ENCODE measurements around the gene RABL3.
A peak's percentile ranks its signal among the peaks of the same experiment; 100 is the strongest.

The RABL3 gene

GRCh38 chr3:120685411-120685810 lies 56.9 kb downstream of the RABL3 start:
- Histone ChIP-seq H3K36me3 (ENCODE audit: control insufficient read depth in 1 of 2, insufficient read depth in 2 of 2, low read length in 2 of 2) (peaks cover 0 to 8% of the 10 kb centered on the region in 2 donors), H3K27me3 (ENCODE audit: control insufficient read depth in 1 of 2, insufficient read depth in 2 of 2, low read length in 2 of 2) (no peaks in the 10 kb centered on the region), H3K9me3 (ENCODE audit: control insufficient read depth in 1 of 2, low read length in 2 of 2) (no peaks in the 10 kb centered on the region), H3K4me3 (ENCODE audit: low read depth in 1 of 2, low read length in 2 of 2) (no peak overlapping the region), H3K9ac (ENCODE audit: low read depth in 1 of 2, low read length in 2 of 2) (no peak overlapping the region), H3K27ac (ENCODE audit: low read depth, low read length) (no peak overlapping the region), H3K4me1 (ENCODE audit: control insufficient read depth in 1 of 2, insufficient read depth in 2 of 2, low read length in 2 of 2) (peaks cover 6 to 31% of the 10 kb centered on the region in 2 donors)

GRCh38 chr3:120684896-120685295 lies 57.4 kb downstream of the RABL3 start:
- Histone ChIP-seq H3K27me3 (ENCODE audit: control insufficient read depth in 1 of 2, insufficient read depth in 2 of 2, low read length in 2 of 2) (no peaks in the 10 kb centered on the region), H3K4me3 (ENCODE audit: low read depth in 1 of 2, low read length in 2 of 2) (no peak overlapping the region), H3K27ac (ENCODE audit: low read depth, low read length) (no peak overlapping the region), H3K9me3 (ENCODE audit: control insufficient read depth in 1 of 2, low read length in 2 of 2) (no peaks in the 10 kb centered on the region), H3K36me3 (ENCODE audit: control insufficient read depth in 1 of 2, insufficient read depth in 2 of 2, low read length in 2 of 2) (peaks cover 0 to 8% of the 10 kb centered on the region in 2 donors), H3K9ac (ENCODE audit: low read depth in 1 of 2, low read length in 2 of 2) (no peak overlapping the region), H3K4me1 (ENCODE audit: control insufficient read depth in 1 of 2, insufficient read depth in 2 of 2, low read length in 2 of 2) (peaks cover 6 to 33% of the 10 kb centered on the region in 2 donors)

- Histone ChIP-seq H3K9me3 (ENCODE audit: control insufficient read depth in 1 of 2, low read length in 2 of 2) (no peaks in the 10 kb centered on the region), H3K4me3 (ENCODE audit: low read depth in 1 of 2, low read length in 2 of 2) (no peak overlapping the region), H3K27ac (ENCODE audit: low read depth, low read length) (no peak overlapping the region), H3K36me3 (ENCODE audit: control insufficient read depth in 1 of 2, insufficient read depth in 2 of 2, low read length in 2 of 2) (no peaks in the 10 kb centered on the region), H3K9ac (ENCODE audit: low read depth in 1 of 2, low read length in 2 of 2) (no peak overlapping the region), H3K4me1 (ENCODE audit: control insufficient read depth in 1 of 2, insufficient read depth in 2 of 2, low read length in 2 of 2) (peaks cover 11 to 43% of the 10 kb centered on the region in 2 donors), H3K27me3 (ENCODE audit: control insufficient read depth in 1 of 2, insufficient read depth in 2 of 2, low read length in 2 of 2) (no peaks in the 10 kb centered on the region)
Observed at GRCh38 chr3:120683671-120684301, 58.5 kb downstream of the RABL3 start.

GRCh38 chr3:120683213-120683612 lies 59.1 kb downstream of the RABL3 start:
- no peak overlapping the region for H3K27ac ChIP-seq (ENCODE audit: low read depth, low read length)
- H3K4me3 ChIP-seq (ENCODE audit: low read depth in 1 of 2, low read length in 2 of 2), result no peak overlapping the region
- no peaks in the 10 kb centered on the region for H3K9me3 ChIP-seq (ENCODE audit: control insufficient read depth in 1 of 2, low read length in 2 of 2)
- H3K9ac ChIP-seq (ENCODE audit: low read depth in 1 of 2, low read length in 2 of 2), result no peak overlapping the region
- no peaks in the 10 kb centered on the region for H3K36me3 ChIP-seq (ENCODE audit: control insufficient read depth in 1 of 2, insufficient read depth in 2 of 2, low read length in 2 of 2)
- H3K27me3 ChIP-seq (ENCODE audit: control insufficient read depth in 1 of 2, insufficient read depth in 2 of 2, low read length in 2 of 2), result no peaks in the 10 kb centered on the region
- peaks cover 15 to 48% of the 10 kb centered on the region in 2 donors for H3K4me1 ChIP-seq (ENCODE audit: control insufficient read depth in 1 of 2, insufficient read depth in 2 of 2, low read length in 2 of 2)

GRCh38 chr3:120682095-120682681 lies 60.1 kb downstream of the RABL3 start, which contains the start of gene HGD:
Gene HGD (minus strand): TSS chr3:120682239. CDS start chr3:120682111, 128 bp downstream.
- H3K27ac ChIP-seq (ENCODE audit: low read depth, low read length), result peak within 1 kb of the TSS; percentile 69
- no peaks in the 10 kb centered on the region for H3K27me3 ChIP-seq (ENCODE audit: control insufficient read depth in 1 of 2, insufficient read depth in 2 of 2, low read length in 2 of 2)
- peak within 1 kb of the TSS; percentile 58 to 69 for H3K9ac ChIP-seq (ENCODE audit: low read depth in 1 of 2, low read length in 2 of 2)
- no peaks in the 10 kb centered on the region for H3K9me3 ChIP-seq (ENCODE audit: control insufficient read depth in 1 of 2, low read length in 2 of 2)
- peak within 1 kb of the TSS; percentile 57 to 69 for H3K4me3 ChIP-seq (ENCODE audit: low read depth in 1 of 2, low read length in 2 of 2)
- H3K4me1 ChIP-seq (ENCODE audit: control insufficient read depth in 1 of 2, insufficient read depth in 2 of 2, low read length in 2 of 2), result peaks cover 20 to 54% of the 10 kb centered on the region in 2 donors
- H3K36me3 ChIP-seq (ENCODE audit: control insufficient read depth in 1 of 2, insufficient read depth in 2 of 2, low read length in 2 of 2), result no peaks in the 10 kb centered on the region

- H3K9ac ChIP-seq (ENCODE audit: low read depth in 1 of 2, low read length in 2 of 2), result peak overlapping the region; percentile 58 to 69
- no peaks in the 10 kb centered on the region for H3K9me3 ChIP-seq (ENCODE audit: control insufficient read depth in 1 of 2, low read length in 2 of 2)
- peak overlapping the region; percentile 33 for H3K27ac ChIP-seq (ENCODE audit: low read depth, low read length)
- H3K4me1 ChIP-seq (ENCODE audit: control insufficient read depth in 1 of 2, insufficient read depth in 2 of 2, low read length in 2 of 2), result peaks cover 20 to 54% of the 10 kb centered on the region in 2 donors
- H3K27me3 ChIP-seq (ENCODE audit: control insufficient read depth in 1 of 2, insufficient read depth in 2 of 2, low read length in 2 of 2), result no peaks in the 10 kb centered on the region
- peak overlapping the region; percentile 57 to 69 for H3K4me3 ChIP-seq (ENCODE audit: low read depth in 1 of 2, low read length in 2 of 2)
- H3K36me3 ChIP-seq (ENCODE audit: control insufficient read depth in 1 of 2, insufficient read depth in 2 of 2, low read length in 2 of 2), result no peaks in the 10 kb centered on the region
Observed at GRCh38 chr3:120681506-120682038, 60.7 kb downstream of the RABL3 start.

- H3K36me3 ChIP-seq (ENCODE audit: control insufficient read depth in 1 of 2, insufficient read depth in 2 of 2, low read length in 2 of 2), result no peaks in the 10 kb centered on the region
- peaks cover 20 to 54% of the 10 kb centered on the region in 2 donors for H3K4me1 ChIP-seq (ENCODE audit: control insufficient read depth in 1 of 2, insufficient read depth in 2 of 2, low read length in 2 of 2)
- H3K4me3 ChIP-seq (ENCODE audit: low read depth in 1 of 2, low read length in 2 of 2), result peak overlapping the region; percentile 57 to 69
- peak overlapping the region; percentile 15 to 69 for H3K9ac ChIP-seq (ENCODE audit: low read depth in 1 of 2, low read length in 2 of 2)
- H3K27me3 ChIP-seq (ENCODE audit: control insufficient read depth in 1 of 2, insufficient read depth in 2 of 2, low read length in 2 of 2), result no peaks in the 10 kb centered on the region
- no peak overlapping the region for H3K27ac ChIP-seq (ENCODE audit: low read depth, low read length)
- H3K9me3 ChIP-seq (ENCODE audit: control insufficient read depth in 1 of 2, low read length in 2 of 2), result no peaks in the 10 kb centered on the region
Observed at GRCh38 chr3:120681018-120681417, 61.3 kb downstream of the RABL3 start.

- Histone ChIP-seq H3K9me3 (ENCODE audit: control insufficient read depth in 1 of 2, low read length in 2 of 2) (no peaks in the 10 kb centered on the region), H3K4me3 (ENCODE audit: low read depth in 1 of 2, low read length in 2 of 2) (peak overlapping the region; percentile 57 to 69), H3K9ac (ENCODE audit: low read depth in 1 of 2, low read length in 2 of 2) (peak overlapping the region; percentile 15 to 69), H3K27me3 (ENCODE audit: control insufficient read depth in 1 of 2, insufficient read depth in 2 of 2, low read length in 2 of 2) (no peaks in the 10 kb centered on the region), H3K4me1 (ENCODE audit: control insufficient read depth in 1 of 2, insufficient read depth in 2 of 2, low read length in 2 of 2) (peaks cover 20 to 54% of the 10 kb centered on the region in 2 donors), H3K36me3 (ENCODE audit: control insufficient read depth in 1 of 2, insufficient read depth in 2 of 2, low read length in 2 of 2) (no peaks in the 10 kb centered on the region), H3K27ac (ENCODE audit: low read depth, low read length) (no peak overlapping the region)
Observed at GRCh38 chr3:120680193-120680894, 62.0 kb downstream of the RABL3 start.

GRCh38 chr3:120678984-120679383 lies 63.3 kb downstream of the RABL3 start:
- no peaks in the 10 kb centered on the region for H3K27me3 ChIP-seq (ENCODE audit: control insufficient read depth in 1 of 2, insufficient read depth in 2 of 2, low read length in 2 of 2)

More at GRCh38 chr3:120678984-120679383, 63.3 kb downstream of the RABL3 start:
- peaks cover 20 to 53% of the 10 kb centered on the region in 2 donors for H3K4me1 ChIP-seq (ENCODE audit: control insufficient read depth in 1 of 2, insufficient read depth in 2 of 2, low read length in 2 of 2)
- no peak overlapping the region for H3K9ac ChIP-seq (ENCODE audit: low read depth in 1 of 2, low read length in 2 of 2)
- no peaks in the 10 kb centered on the region for H3K9me3 ChIP-seq (ENCODE audit: control insufficient read depth in 1 of 2, low read length in 2 of 2)
- no peak overlapping the region for H3K27ac ChIP-seq (ENCODE audit: low read depth, low read length)
- H3K4me3 ChIP-seq (ENCODE audit: low read depth in 1 of 2, low read length in 2 of 2), result peak overlapping the region; percentile 53
- peaks cover 3 to 7% of the 10 kb centered on the region in 2 donors for H3K36me3 ChIP-seq (ENCODE audit: control insufficient read depth in 1 of 2, insufficient read depth in 2 of 2, low read length in 2 of 2)
